Esophagus squamous epithelium (tissue), 5 donors: ENCODE data around the gene PELO. TPM values are rescaled to one million over a fixed set of nuclear protein-coding genes. Genes with fewer than 3 reads are reported as not detected.

Experiments used
- DNase-seq: peaks from one replicate; lab custom pipeline; 2025; lab: John Stamatoyannopoulos, UW
- H3K27ac ChIP-seq, 4 donors: fragments of 200-600 bp; sonication (generic); one replicate each; pipeline ENCODE4 v1.5.1; 2016 to 2019; ENCODE audit warnings: mild to moderate bottlenecking in 1 of 4
- H3K27me3 ChIP-seq, 4 donors: fragments of 200-600 bp; sonication (generic); 1 replicate in 3 of 4; 2 replicates in 1 of 4; pipeline versions ENCODE4 v1.5.1 to v1.6.0; 2017 to 2021; ENCODE audit warnings: antibody characterized with exemption in 1 of 4
- H3K36me3 ChIP-seq, 3 donors: fragments of 200-600 bp; sonication (generic); one replicate each; pipeline ENCODE4 v1.5.1; 2016 to 2019
- H3K4me1 ChIP-seq, 3 donors: fragments of 200-600 bp; sonication (generic); one replicate each; pipeline ENCODE4 v1.5.1; 2017 to 2019
- H3K4me3 ChIP-seq, 4 donors: fragments of 200-600 bp; sonication (generic); 1 replicate in 3 of 4; 2 replicates in 1 of 4; pipeline ENCODE4 v1.5.1; 2016 to 2019; ENCODE audit warnings: mild to moderate bottlenecking in 2 of 4, moderate library complexity in 1 of 4
- H3K9me3 ChIP-seq, 3 donors: fragments of 200-600 bp; sonication (generic); one replicate each; pipeline ENCODE4 v1.5.1; 2016 to 2019
- POLR2A ChIP-seq, 4 donors: fragments of 450-650 bp; IDR thresholded peaks; one replicate each; pipeline ENCODE4 v1.6.1; 2017; ENCODE audit warnings: antibody characterized with exemption in 4 of 4, mild to moderate bottlenecking in 4 of 4, moderate library complexity in 3 of 4
- WGBS, 2 donors: methylation state at CpG; one replicate each; pipeline ENCODE4 v1.1.5; 2018; 5-methylcytosine and 5-hydroxymethylcytosine counted together
- intact Hi-C: fragments of 100-400 bp; cut with DNase I; formaldehyde crosslinking; loops from one replicate; pipeline ENCODE4 v1.15.0; 2022
- total RNA-seq, 4 donors: library from RNA; depleted of rRNA; stranded (reverse); fragments of >200 nt; gene quantifications; one replicate each; pipeline ENCODE4 v1.1.0, GENCODE V29; 2016
- TF ChIP-seq, protein P1 (sequence below), 6 experiments: fragments of 450-650 bp in 4 of 6; fragments of 200-600 bp in 2 of 6; sonication (generic) in 2 of 6; IDR thresholded peaks; one replicate each; pipeline ENCODE4 v1.5.1; 2016 to 2019; ENCODE audit warnings: antibody characterized with exemption in 6 of 6, mild to moderate bottlenecking in 4 of 6, moderate library complexity in 4 of 6
- donor health status: DM: yes; HTN: yes; CAD: no.

PELO gene, protein sequence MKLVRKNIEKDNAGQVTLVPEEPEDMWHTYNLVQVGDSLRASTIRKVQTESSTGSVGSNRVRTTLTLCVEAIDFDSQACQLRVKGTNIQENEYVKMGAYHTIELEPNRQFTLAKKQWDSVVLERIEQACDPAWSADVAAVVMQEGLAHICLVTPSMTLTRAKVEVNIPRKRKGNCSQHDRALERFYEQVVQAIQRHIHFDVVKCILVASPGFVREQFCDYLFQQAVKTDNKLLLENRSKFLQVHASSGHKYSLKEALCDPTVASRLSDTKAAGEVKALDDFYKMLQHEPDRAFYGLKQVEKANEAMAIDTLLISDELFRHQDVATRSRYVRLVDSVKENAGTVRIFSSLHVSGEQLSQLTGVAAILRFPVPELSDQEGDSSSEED
- total RNA-seq = 10 to 100 TPM; 10.4 to 25.6 (median 14.6) TPM

DNA sequence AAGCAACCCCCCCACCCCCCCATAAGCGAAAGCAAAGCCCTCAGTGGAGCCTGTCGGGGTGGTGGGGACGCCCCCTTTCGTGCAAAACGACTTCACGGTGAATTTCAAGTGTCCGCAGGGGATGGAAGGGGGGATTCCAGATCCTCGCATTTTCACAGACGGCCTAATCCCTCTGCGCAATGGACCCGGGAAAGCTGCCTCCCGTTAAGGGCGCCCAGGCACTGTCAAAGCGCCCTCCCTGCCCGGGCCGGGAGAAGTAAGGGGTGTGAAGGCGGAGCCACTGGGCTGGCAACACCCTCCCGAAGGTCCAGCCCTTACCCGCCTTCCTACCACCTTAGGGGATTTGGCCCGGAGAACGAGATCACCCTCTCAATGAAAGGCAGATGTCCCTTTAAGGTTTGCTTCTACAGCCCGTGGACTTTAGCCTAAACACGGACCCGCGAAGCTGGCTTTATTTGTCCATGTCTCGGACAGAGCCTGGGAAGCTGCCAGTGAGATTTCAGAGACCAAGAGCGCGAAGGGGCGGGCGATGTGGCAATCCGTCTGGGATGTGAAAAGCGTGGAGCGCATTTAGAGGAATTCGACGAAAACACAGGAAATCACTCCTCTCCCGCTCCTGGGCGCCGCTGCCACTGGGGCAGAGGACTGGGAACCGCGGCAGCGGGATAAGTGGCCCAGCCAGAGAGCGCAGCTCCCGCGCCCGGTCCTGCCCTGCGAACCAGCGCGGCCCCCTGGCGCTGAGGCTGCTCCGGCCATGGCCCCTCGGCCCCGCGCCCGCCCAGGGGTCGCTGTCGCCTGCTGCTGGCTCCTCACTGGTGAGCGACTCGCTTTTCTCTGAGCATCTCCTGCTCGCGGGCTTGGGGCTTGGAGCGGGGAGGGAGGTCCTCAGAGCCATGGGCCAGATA is at the start of gene PELO, which contains the start of gene ITGA1:
TSS of gene PELO (plus strand) at position 317 of the 905 bp plus-strand sequence. CDS start 12,479 bp downstream, outside the sequence.
TSS of gene ITGA1 (plus strand) at position 317 of the 905 bp plus-strand sequence. CDS start at position 755, 438 bp downstream.
- WGBS, 2 donors = 0% methylated on average over 9 to 15 of the region's 61 CpGs
- intact Hi-C loops = loop anchor here (10.0 kb wide), 1 partner anchor 127 kb away; no protein-coding TSS in a partner anchor
- peaks cover 8 to 40% (median 10%) of the 10 kb centered on the region in 3 donors for H3K4me1 ChIP-seq
- peak within 1 kb of the TSS; percentile 79 to 96 (median 90) for H3K27ac ChIP-seq
- no peak for DNase-seq
- peak within 1 kb of the TSS; percentile 44 to 81 (median 64) for H3K4me3 ChIP-seq
- TF ChIP-seq, protein P1, sequence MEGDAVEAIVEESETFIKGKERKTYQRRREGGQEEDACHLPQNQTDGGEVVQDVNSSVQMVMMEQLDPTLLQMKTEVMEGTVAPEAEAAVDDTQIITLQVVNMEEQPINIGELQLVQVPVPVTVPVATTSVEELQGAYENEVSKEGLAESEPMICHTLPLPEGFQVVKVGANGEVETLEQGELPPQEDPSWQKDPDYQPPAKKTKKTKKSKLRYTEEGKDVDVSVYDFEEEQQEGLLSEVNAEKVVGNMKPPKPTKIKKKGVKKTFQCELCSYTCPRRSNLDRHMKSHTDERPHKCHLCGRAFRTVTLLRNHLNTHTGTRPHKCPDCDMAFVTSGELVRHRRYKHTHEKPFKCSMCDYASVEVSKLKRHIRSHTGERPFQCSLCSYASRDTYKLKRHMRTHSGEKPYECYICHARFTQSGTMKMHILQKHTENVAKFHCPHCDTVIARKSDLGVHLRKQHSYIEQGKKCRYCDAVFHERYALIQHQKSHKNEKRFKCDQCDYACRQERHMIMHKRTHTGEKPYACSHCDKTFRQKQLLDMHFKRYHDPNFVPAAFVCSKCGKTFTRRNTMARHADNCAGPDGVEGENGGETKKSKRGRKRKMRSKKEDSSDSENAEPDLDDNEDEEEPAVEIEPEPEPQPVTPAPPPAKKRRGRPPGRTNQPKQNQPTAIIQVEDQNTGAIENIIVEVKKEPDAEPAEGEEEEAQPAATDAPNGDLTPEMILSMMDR (IDR thresholded peaks at IDR 0.05) = peak in 3 of 6 experiments; percentile 10 to 39 (median 16)
- peak in 2 of 4 donors; percentile 54 to 85 for TF ChIP-seq POLR2A (IDR thresholded peaks at IDR 0.05)
- H3K27me3 ChIP-seq = peaks cover 0 to 23% (median 0%) of the 10 kb centered on the region in 4 donors
- no peaks in the 10 kb centered on the region for H3K9me3 ChIP-seq
- no peaks in the 10 kb centered on the region for H3K36me3 ChIP-seq

DNA sequence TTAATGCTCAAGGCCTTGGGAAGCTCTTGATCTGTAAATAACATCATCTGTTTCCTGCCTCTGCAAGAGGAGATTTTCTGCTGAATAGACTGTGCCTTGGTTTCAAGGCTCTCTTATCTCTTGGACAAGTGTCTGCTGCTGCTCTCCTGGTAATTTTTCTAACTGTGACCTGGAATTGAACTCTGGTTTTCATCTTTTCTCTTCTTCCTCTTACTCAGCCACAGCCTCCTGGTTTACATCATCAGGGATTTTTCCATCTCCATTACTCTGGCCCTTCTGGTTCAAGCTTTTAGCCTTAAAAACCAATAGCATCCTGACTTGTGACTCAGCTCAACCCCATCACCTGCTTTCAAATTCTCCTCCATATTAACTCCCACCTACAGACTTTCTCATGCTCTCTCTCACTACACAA is 49.6 kb upstream of the PELO start:
- TF ChIP-seq POLR2A (IDR thresholded peaks at IDR 0.05) = no peak
- TF ChIP-seq, protein P1 (IDR thresholded peaks at IDR 0.05) = no peak

DNA sequence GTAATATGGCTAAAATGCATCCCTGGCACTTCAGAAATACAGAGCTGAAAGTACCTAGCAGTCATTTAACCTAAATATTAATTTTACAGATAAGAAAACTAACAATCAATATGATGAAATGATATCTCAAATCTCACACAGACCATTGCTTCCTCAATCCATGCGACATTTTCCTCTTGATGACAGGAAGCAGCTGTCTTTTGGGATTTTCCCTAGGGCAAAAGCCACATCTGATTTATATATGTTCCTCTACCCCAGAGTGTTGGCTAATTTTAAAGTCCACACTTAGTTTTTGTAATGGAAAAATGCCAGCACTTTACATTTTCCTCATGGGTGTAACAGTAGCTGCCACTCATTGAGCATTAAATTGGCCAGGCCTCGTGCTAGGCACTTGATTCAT is 47.7 kb upstream of the PELO start:
- H3K9me3 ChIP-seq = no peaks in the 10 kb centered on the region
- peaks cover 0 to 26% (median 11%) of the 10 kb centered on the region in 3 donors for H3K4me1 ChIP-seq
- 59 to 61% methylated on average over 2 of the region's 2 CpGs for WGBS, 2 donors
- H3K36me3 ChIP-seq = no peaks in the 10 kb centered on the region
- DNase-seq = no peak
- TF ChIP-seq, protein P1 (IDR thresholded peaks at IDR 0.05) = no peak
- no peak for TF ChIP-seq POLR2A (IDR thresholded peaks at IDR 0.05)
- H3K4me3 ChIP-seq = no peak overlapping the region
- H3K27ac ChIP-seq = no peak overlapping the region
- intact Hi-C loops = no loop called here
- H3K27me3 ChIP-seq = no peaks in the 10 kb centered on the region

More for the DNA sequence above, 49.6 kb upstream of the PELO start:
- no peak overlapping the region for H3K4me3 ChIP-seq
- H3K27ac ChIP-seq = no peak overlapping the region
- DNase-seq = no peak
- no peaks in the 10 kb centered on the region for H3K36me3 ChIP-seq
- H3K9me3 ChIP-seq = no peaks in the 10 kb centered on the region
- H3K4me1 ChIP-seq = peaks cover 0 to 8% (median 3%) of the 10 kb centered on the region in 3 donors
- intact Hi-C loops = no loop called here
- no peaks in the 10 kb centered on the region for H3K27me3 ChIP-seq

DNA sequence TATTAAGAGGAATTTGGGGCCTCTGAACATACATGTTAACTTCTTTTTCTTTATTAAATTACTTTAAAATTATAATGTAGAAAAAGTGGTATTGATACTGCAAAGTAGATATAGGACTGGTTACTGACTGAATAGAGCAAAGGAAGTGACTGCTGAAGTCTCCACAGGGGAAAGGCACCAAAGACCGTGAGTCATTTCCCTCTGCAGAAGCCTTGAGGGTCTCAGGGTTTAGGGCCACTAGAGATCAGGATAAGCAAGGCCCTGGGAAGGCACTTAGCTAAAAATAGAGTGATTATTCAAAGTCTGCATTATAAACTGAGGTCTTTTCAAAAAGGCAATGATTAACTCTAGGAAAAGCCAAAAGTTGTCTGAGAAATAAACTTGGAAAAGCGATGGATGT is 44.7 kb upstream of the PELO start:
- TF ChIP-seq POLR2A (IDR thresholded peaks at IDR 0.05) = no peak
- TF ChIP-seq, protein P1 (IDR thresholded peaks at IDR 0.05) = no peak
- no peaks in the 10 kb centered on the region for H3K36me3 ChIP-seq

More for the DNA sequence above, 44.7 kb upstream of the PELO start:
- Histone ChIP-seq H3K9me3 (no peaks in the 10 kb centered on the region), H3K4me1 (peaks cover 0 to 26% (median 11%) of the 10 kb centered on the region in 3 donors), H3K4me3 (no peak overlapping the region), H3K27me3 (no peaks in the 10 kb centered on the region), H3K27ac (peak overlapping the region in 2 of 4 donors; percentile 24 to 55)
- intact Hi-C loops = no loop called here
- no peak for DNase-seq
- WGBS, 2 donors = 62 to 67% methylated on average over 2 of the region's 2 CpGs
